Measurements from ENCODE around the gene CNTNAP2.

The CNTNAP2 gene

GRCh38 chr7:146700015-146700560 is 583.5 kb downstream of the CNTNAP2 start:
- TF ChIP-seq, protein P1, sequence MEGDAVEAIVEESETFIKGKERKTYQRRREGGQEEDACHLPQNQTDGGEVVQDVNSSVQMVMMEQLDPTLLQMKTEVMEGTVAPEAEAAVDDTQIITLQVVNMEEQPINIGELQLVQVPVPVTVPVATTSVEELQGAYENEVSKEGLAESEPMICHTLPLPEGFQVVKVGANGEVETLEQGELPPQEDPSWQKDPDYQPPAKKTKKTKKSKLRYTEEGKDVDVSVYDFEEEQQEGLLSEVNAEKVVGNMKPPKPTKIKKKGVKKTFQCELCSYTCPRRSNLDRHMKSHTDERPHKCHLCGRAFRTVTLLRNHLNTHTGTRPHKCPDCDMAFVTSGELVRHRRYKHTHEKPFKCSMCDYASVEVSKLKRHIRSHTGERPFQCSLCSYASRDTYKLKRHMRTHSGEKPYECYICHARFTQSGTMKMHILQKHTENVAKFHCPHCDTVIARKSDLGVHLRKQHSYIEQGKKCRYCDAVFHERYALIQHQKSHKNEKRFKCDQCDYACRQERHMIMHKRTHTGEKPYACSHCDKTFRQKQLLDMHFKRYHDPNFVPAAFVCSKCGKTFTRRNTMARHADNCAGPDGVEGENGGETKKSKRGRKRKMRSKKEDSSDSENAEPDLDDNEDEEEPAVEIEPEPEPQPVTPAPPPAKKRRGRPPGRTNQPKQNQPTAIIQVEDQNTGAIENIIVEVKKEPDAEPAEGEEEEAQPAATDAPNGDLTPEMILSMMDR (conservative IDR thresholded peaks at IDR 0.05; ENCODE audit: control insufficient read depth, insufficient read depth, low read depth, low read length): no peak
- no peak overlapping the region for H3K4me3 ChIP-seq (ENCODE audit: control insufficient read depth, low read depth, low read length)
- DNase-seq (ENCODE audit: low read depth): no peak

DNA sequence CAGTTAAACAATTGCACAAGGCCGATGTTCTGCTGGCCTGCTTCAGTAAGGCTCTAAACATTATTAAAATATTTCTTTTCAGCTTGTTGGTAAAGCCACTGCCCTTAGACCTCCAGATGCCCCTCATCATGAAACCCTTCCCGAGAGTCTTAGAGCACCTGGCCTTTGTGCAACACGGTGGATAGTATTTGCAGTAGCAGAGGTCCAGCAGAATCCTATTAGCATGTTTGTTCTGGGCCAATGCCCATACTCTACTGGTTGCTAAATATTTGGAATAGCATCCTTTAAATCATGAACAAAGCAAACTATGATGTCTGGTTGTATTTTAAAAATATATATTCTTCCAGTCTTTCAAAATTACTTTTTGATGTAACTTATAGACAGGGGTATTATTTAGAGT is 584.6 kb downstream of the CNTNAP2 start:
- TF ChIP-seq, protein P1 (conservative IDR thresholded peaks at IDR 0.05; ENCODE audit: control insufficient read depth, insufficient read depth, low read depth, low read length): no peak
- H3K4me3 ChIP-seq (ENCODE audit: control insufficient read depth, low read depth, low read length): no peak overlapping the region
- DNase-seq (ENCODE audit: low read depth): no peak

GRCh38 chr7:146702898-146703297 is 586.3 kb downstream of the CNTNAP2 start:
- H3K4me3 ChIP-seq (ENCODE audit: control insufficient read depth, low read depth, low read length): no peak overlapping the region
- TF ChIP-seq, protein P1 (conservative IDR thresholded peaks at IDR 0.05; ENCODE audit: control insufficient read depth, insufficient read depth, low read depth, low read length): no peak
- DNase-seq (ENCODE audit: low read depth): no peak

DNA sequence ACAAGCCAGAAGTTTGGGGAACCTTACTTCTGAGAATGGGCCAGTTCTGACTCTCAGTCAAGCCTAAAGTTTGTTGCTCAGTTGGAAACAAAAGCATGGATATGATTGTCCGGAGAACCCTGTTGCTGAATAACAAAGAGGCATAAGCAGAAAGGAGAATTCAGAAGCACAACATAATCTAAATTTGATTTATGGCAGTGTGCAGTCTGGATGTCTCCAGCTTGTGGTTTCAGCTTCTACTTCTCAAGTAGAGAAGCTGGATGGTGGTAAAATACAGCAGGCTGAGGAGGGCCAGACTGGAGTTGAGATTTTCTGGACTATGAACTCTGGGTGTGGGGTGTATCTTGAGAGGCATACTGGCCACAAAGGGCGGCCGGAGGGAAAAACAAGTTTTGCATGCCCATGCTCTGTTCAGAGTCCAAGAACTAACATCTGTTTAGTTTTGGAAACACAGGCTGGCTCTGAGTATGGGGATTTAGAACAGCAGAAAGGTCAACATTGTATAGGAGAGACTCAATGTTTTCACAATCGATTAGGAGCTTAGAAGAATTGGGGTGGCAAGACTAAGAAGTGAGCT is 592.9 kb downstream of the CNTNAP2 start:
- DNase-seq (ENCODE audit: low read depth): no peak
- TF ChIP-seq, protein P1 (conservative IDR thresholded peaks at IDR 0.05; ENCODE audit: control insufficient read depth, insufficient read depth, low read depth, low read length): no peak
- H3K4me3 ChIP-seq (ENCODE audit: control insufficient read depth, low read depth, low read length): no peak overlapping the region

DNA sequence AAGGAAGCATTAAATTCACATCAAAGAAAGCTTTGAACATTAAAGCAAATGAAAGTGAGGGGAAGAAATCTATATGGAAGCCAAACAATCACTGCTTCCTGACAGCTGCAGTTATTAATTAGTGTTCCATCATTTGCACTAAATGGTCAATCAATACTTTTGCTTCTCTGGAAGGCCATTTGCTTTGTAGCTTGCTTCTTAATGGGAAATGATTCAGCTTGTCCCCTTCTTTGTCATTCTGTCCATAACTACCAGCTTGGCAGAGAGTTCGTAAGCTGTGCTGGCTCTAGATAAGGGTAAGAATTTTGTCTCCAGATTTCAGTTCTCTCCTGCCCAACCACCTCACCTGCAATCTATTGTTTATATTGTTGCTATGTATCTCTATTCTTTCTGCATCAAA is 596.6 kb downstream of the CNTNAP2 start:
- no peak overlapping the region for H3K4me3 ChIP-seq (ENCODE audit: control insufficient read depth, low read depth, low read length)
- DNase-seq (ENCODE audit: low read depth): no peak
- TF ChIP-seq, protein P1 (conservative IDR thresholded peaks at IDR 0.05; ENCODE audit: control insufficient read depth, insufficient read depth, low read depth, low read length): no peak

GRCh38 chr7:146713934-146714333 is 597.3 kb downstream of the CNTNAP2 start:
- no peak overlapping the region for H3K4me3 ChIP-seq (ENCODE audit: control insufficient read depth, low read depth, low read length)
- DNase-seq (ENCODE audit: low read depth): no peak
- TF ChIP-seq, protein P1 (conservative IDR thresholded peaks at IDR 0.05; ENCODE audit: control insufficient read depth, insufficient read depth, low read depth, low read length): no peak

Measured in fibroblast of mammary gland (primary cell).